Upper lobe of right lung (tissue), 1 donor: ENCODE data around the gene PPFIA2. TPM values are rescaled to one million over a fixed set of nuclear protein-coding genes. Genes with fewer than 3 reads are reported as not detected.

Experiments used
- ATAC-seq: fragments of 200-7000 bp; cut with Tn5 transposase; one replicate; pipeline ENCODE4 v1.9.1; 2020; ENCODE audit warnings: mild to moderate bottlenecking, moderate library complexity
- DNase-seq: peaks from one replicate; pipeline ENCODE4 v3.0.0-alpha.2; 2020
- H3K27ac ChIP-seq: fragments of 200-600 bp; one replicate; pipeline ENCODE4 v1.8.0; 2022
- H3K27me3 ChIP-seq: fragments of 200-600 bp; one replicate; pipeline ENCODE4 v1.8.0; 2022; ENCODE audit warnings: mild to moderate bottlenecking
- H3K36me3 ChIP-seq: fragments of 200-600 bp; one replicate; pipeline ENCODE4 v1.8.0; 2022
- H3K4me1 ChIP-seq: fragments of 200-600 bp; one replicate; pipeline ENCODE4 v1.8.0; 2022
- H3K4me3 ChIP-seq: fragments of 200-600 bp; one replicate; pipeline ENCODE4 v1.8.0; 2022; ENCODE audit warnings: mild to moderate bottlenecking
- H3K9me3 ChIP-seq: fragments of 200-600 bp; one replicate; pipeline ENCODE4 v1.8.0; 2022
- CTCF ChIP-seq: fragments of 200-600 bp; IDR thresholded peaks from one replicate; pipeline ENCODE4 v1.8.0; 2022; ENCODE audit warnings: antibody characterized with exemption
- intact Hi-C: fragments of 100-400 bp; cut with DNase I; formaldehyde crosslinking; loops from one replicate; pipeline ENCODE4 v1.11.0; 2022
- total RNA-seq: library from RNA; stranded (reverse); fragmentation: NEBNext Ultra II Directional; extraction: Animal tissue kit (Norgen Biotek cat#: 25700); gene quantifications from one replicate; pipeline ENCODE4 v1.2.1, GENCODE V29; 2021
- donor health status: DM: no; HTN: yes; CAD: no; lungs with severe emphysema.

Gene PPFIA2
- total RNA-seq, 1 donor from 2014 or later: 1.4 TPM

DNA sequence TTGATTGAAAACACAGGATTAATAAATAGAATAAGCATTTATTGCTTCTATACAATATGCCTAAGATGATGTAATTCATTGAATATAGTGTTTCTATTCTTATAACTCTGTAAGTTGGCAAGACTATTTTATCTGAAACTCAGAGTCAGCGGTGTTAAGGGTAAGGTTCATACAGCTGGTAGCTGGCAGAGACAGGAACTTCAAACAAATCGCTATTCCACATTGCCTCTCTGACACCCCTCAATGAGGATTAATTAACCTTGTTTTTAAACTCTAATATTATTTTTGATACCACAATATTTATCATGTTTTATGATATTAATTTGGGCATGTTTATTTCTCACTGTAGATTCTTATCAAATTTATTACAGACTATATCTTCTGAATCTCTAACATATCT, 357.9 kb downstream of the PPFIA2 start:
- Histone ChIP-seq H3K36me3 (no peaks in the 10 kb centered on the region), H3K9me3 (no peaks in the 10 kb centered on the region), H3K4me3 (no peak overlapping the region), H3K27ac (no peak overlapping the region), H3K27me3 (no peaks in the 10 kb centered on the region), H3K4me1 (no peaks in the 10 kb centered on the region)
- intact Hi-C loops: no loop called here
- ATAC-seq: no peak
- DNase-seq: no peak
- no peak for TF ChIP-seq CTCF

GRCh38 chr12:81400024-81400423, 359.1 kb downstream of the PPFIA2 start:
- Histone ChIP-seq H3K4me3 (no peak overlapping the region), H3K9me3 (no peaks in the 10 kb centered on the region), H3K36me3 (no peaks in the 10 kb centered on the region), H3K4me1 (no peaks in the 10 kb centered on the region), H3K27ac (no peak overlapping the region), H3K27me3 (no peaks in the 10 kb centered on the region)
- ATAC-seq (no peak), DNase-seq (no peak)
- TF ChIP-seq CTCF: no peak
- intact Hi-C loops: no loop called here

DNA sequence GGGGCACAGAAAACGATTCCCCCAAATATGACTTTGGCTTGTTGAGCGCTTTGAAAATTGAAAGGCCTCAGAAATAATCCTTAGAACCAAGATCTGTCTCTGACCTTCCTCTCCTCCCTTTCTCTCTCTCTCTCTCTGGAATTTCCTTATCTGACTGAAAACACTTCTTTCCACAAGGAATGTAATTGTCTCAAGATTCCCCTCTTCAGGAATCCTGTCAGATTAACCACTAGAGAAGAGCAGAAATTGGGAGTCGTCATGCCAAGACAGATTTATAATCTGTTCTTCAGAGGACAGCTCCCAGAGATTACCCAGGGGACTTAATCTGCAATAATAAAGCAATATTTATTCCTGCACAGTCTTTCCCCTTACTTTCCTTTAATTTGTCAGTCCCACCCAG, 363.7 kb downstream of the PPFIA2 start:
- no peaks in the 10 kb centered on the region for H3K4me1 ChIP-seq
- no peak for TF ChIP-seq CTCF
- no peaks in the 10 kb centered on the region for H3K27me3 ChIP-seq
- no peak for ATAC-seq
- H3K9me3 ChIP-seq: no peaks in the 10 kb centered on the region
- H3K4me3 ChIP-seq: no peak overlapping the region
- no peak overlapping the region for H3K27ac ChIP-seq
- H3K36me3 ChIP-seq: no peaks in the 10 kb centered on the region
- intact Hi-C loops: no loop called here
- DNase-seq: no peak

- DNase-seq (no peak), ATAC-seq (no peak)
- Histone ChIP-seq H3K27ac (no peak overlapping the region), H3K9me3 (no peaks in the 10 kb centered on the region), H3K36me3 (no peaks in the 10 kb centered on the region), H3K27me3 (no peaks in the 10 kb centered on the region), H3K4me3 (no peak overlapping the region), H3K4me1 (no peaks in the 10 kb centered on the region)
- TF ChIP-seq CTCF: no peak
- intact Hi-C loops: no loop called here
Observed at GRCh38 chr12:81389550-81390099, 369.5 kb downstream of the PPFIA2 start.

DNA sequence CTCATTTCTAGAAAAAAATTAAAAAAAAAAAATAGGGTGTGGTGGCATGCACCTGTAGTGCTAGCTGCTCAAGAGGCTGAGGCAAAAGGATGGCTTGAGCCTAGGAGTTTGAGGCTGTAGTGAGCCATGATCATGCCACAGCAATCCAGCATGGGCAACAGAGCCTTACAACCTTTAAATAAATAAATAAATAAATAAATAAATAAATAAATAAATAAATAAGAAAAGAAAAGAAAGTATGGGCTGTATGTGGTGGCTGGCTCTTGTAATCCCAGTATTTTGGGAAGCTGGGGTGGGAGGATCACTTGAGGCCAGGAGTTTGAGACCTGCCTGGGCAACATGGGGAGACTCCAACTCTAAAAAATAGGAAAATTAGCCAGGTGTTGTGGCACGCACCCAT, 373.0 kb downstream of the PPFIA2 start:
- no peaks in the 10 kb centered on the region for H3K27me3 ChIP-seq
- TF ChIP-seq CTCF: no peak
- H3K9me3 ChIP-seq: no peaks in the 10 kb centered on the region
- intact Hi-C loops: no loop called here
- H3K4me3 ChIP-seq: no peak overlapping the region
- ATAC-seq (no peak), DNase-seq (no peak)
- no peak overlapping the region for H3K27ac ChIP-seq
- H3K4me1 ChIP-seq: no peaks in the 10 kb centered on the region
- no peaks in the 10 kb centered on the region for H3K36me3 ChIP-seq

DNA sequence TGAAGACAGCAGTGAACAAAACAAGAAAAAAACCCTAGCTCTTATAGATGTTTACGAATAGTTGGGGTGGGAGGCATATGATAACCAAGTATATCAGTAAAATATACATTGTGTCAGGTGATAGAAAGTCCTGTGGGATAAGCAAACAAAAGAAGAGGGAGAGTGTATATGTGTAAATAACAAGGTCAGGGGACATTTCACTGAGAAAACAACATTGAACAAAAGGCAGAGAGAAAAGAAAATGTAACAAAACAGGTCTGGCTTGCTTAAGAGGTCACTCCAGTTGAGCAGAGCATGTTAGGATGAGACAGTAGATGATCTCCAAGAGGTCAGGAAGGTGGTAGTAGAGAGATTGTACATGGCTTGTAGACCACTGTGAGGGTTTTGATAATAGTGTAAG, 377.2 kb downstream of the PPFIA2 start:
- Histone ChIP-seq H3K4me3 (no peak overlapping the region), H3K4me1 (no peaks in the 10 kb centered on the region), H3K27ac (no peak overlapping the region), H3K36me3 (no peaks in the 10 kb centered on the region), H3K9me3 (no peaks in the 10 kb centered on the region), H3K27me3 (no peaks in the 10 kb centered on the region)
- ATAC-seq: no peak
- intact Hi-C loops: no loop called here
- no peak for TF ChIP-seq CTCF
- DNase-seq: no peak
